ELF-1 (cell line): Measurements from ENCODE around the gene TMEM74B.
"Not testable (repeated sequence)": the region's sequence is repeated elsewhere in the genome, so short reads cannot be mapped to it uniquely, and the experiment has no call there.

Experiments used
- DNase-seq: peaks from one replicate; pipeline ENCODE4 v3.0.0-alpha.2; 2016; ENCODE audit warnings: low read depth, low spot score

The TMEM74B gene

GRCh38 chr20:1184638-1185315 is at the start of gene TMEM74B:
TMEM74B (minus strand) TSS chr20:1184981; CDS start chr20:1183801, 1,180 bp downstream.
- no peak for DNase-seq

- no peak for DNase-seq
Measured at GRCh38 chr20:1232286-1233111, 47.7 kb upstream of the TMEM74B start.

- DNase-seq = no peak
Measured at GRCh38 chr20:1229541-1229940, 44.8 kb upstream of the TMEM74B start.

- peak; percentile 68 for DNase-seq
Measured at GRCh38 chr20:1225783-1226654, 41.2 kb upstream of the TMEM74B start, which contains the start of gene RAD21L1. RAD21L1 (plus strand) TSS chr20:1226044; CDS start chr20:1228454, 2,410 bp downstream.

- DNase-seq = peak; percentile 62
Measured at GRCh38 chr20:1225263-1225782, 40.5 kb upstream of the TMEM74B start.

- DNase-seq = no peak
Measured at GRCh38 chr20:1224205-1224890, 39.6 kb upstream of the TMEM74B start.

GRCh38 chr20:1222750-1223149 is 38.0 kb upstream of the TMEM74B start:
- not testable (repeated sequence) for DNase-seq

- not testable (repeated sequence) for DNase-seq
Measured at GRCh38 chr20:1216527-1217427, 32.0 kb upstream of the TMEM74B start.

- no peak for DNase-seq
Measured at GRCh38 chr20:1215386-1216170, 30.8 kb upstream of the TMEM74B start.

- no peak for DNase-seq
Measured at GRCh38 chr20:1214838-1215261, 30.1 kb upstream of the TMEM74B start.

- DNase-seq = peak; percentile 81
Measured at GRCh38 chr20:1212607-1213396, 28.0 kb upstream of the TMEM74B start.

GRCh38 chr20:1212023-1212422 is 27.2 kb upstream of the TMEM74B start:
- DNase-seq = no peak

GRCh38 chr20:1210501-1210900 is 25.7 kb upstream of the TMEM74B start:
- DNase-seq = no peak

GRCh38 chr20:1209447-1210387 is 24.9 kb upstream of the TMEM74B start:
- DNase-seq = peak; percentile 71

GRCh38 chr20:1207293-1207878 is 22.6 kb upstream of the TMEM74B start:
- no peak for DNase-seq

- no peak for DNase-seq
Measured at GRCh38 chr20:1206366-1207148, 21.8 kb upstream of the TMEM74B start.
